HG03571 (cell line): ENCODE measurements around the gene TRMT44.
"Not testable (repeated sequence)": the region's sequence is repeated elsewhere in the genome, so short reads cannot be mapped to it uniquely, and the experiment has no call there.

Source experiments
- ATAC-seq: cut with Tn5 transposase; IDR thresholded peaks from one replicate; pipeline ENCODE4 v1.9.1; 2021; ENCODE audit not compliant: unreplicated experiment

Gene TRMT44

GRCh38 chr4:8491478-8491877 is 50.9 kb downstream of the TRMT44 start:
- not testable (repeated sequence) for ATAC-seq

- no peak for ATAC-seq
Observed at GRCh38 chr4:8492174-8492573, 51.6 kb downstream of the TRMT44 start.

- no peak for ATAC-seq
Observed at GRCh38 chr4:8493484-8493883, 52.9 kb downstream of the TRMT44 start.

GRCh38 chr4:8494218-8494617 is 53.6 kb downstream of the TRMT44 start:
- ATAC-seq, result no peak

GRCh38 chr4:8494983-8495548 is 54.5 kb downstream of the TRMT44 start:
- ATAC-seq, result no peak

DNA sequence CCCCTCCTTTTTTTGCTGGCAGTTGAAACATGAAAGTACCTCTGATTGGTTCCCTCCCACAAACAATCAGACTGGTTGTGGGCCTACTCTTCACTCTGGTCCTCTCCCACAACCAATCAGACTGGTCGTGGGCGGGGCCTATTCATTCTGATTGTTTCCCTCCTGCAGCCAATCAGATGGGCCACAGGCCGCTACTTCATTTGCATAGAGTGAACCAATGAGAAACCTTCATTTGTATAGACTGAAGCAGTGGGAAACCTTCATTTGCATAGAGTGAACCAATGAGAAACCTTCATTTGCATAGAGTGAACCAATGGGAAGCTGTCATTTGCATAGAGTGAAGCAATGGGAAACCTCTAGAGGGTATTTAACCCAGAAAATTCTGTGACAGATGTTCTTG is 55.2 kb downstream of the TRMT44 start:
- ATAC-seq, result no peak

DNA sequence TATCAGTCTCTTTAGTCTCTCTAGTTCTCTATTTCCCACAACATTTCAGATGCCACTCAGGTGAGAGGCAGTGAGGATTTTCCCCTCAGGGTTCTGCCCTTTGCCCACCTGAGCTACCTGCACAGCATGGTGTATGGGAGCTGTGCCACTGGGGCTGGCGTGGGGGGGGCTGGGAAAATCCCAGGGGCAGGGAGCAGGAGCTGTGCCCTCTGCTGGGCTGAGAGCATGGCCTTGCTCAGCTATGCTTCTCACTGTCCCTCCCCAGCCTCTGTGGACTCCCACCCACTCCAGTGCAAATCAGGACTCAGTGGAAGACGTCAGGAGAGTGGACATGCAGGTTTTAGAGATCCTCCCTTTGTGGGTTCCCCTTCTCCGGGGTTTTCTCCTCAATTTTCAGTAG is 57.2 kb downstream of the TRMT44 start:
- no peak for ATAC-seq

GRCh38 chr4:8500966-8501365 is 60.4 kb downstream of the TRMT44 start:
- no peak for ATAC-seq

DNA sequence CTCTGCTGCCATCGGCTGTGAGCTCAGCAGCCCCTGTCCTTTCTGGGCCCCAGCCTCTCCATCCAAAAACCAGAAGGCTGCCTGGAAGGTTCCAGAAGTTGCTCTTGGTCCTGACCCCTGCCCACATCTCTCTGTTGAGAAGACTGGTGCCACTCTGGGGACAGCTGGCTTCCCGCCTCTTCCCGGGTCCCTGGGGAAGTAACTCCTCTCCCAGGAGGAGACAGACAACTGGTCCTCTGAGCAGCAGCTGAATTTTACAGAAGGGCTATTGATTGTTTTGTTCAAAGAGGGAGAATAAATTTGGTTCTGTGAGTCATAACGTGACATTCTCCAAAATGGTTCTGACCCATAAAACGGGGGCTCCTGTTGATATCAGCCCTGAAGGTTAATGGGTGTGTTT is 61.2 kb downstream of the TRMT44 start:
- no peak for ATAC-seq

GRCh38 chr4:8502371-8502770 is 61.8 kb downstream of the TRMT44 start:
- ATAC-seq, result no peak

DNA sequence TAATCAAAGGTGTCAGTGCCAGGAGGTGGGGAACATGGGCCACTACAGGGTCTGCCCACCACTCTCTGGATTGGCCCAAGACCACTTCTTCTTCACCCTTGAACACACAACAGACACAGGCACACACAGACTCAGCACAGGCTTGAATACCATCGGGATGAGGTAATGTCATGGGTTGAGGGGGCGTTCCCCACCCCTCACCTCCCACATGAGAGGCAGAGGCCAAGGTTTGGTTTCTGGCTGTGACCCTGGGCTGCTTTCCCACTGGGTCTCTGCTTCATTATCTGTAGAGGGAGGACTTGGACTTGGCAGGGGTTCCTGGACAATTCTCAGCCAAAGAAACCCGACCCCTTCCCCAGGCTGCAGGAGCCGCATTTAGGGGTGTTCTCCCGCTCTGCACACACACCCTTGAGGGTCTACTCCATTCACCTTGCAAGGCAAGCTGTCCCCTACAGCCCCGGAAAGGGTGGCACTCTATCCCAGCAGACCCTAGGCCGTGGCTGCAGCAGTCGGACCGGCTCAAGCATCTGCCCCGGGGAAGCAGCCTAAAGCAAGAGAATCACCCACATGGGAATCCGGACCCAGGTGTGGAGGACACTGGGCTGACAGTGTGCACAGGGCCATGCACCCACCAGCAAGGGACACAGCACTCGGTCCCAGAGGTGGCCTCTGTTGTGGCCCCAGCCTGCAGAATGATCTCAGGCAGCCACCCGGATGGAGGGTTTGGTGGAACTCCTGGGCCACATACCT is 62.4 kb downstream of the TRMT44 start:
- ATAC-seq, result no peak

- no peak for ATAC-seq
Observed at GRCh38 chr4:8503801-8504200, 63.2 kb downstream of the TRMT44 start.

- no peak for ATAC-seq
Observed at GRCh38 chr4:8504279-8505007, 63.9 kb downstream of the TRMT44 start.

GRCh38 chr4:8505229-8505628 is 64.7 kb downstream of the TRMT44 start:
- ATAC-seq, result no peak

DNA sequence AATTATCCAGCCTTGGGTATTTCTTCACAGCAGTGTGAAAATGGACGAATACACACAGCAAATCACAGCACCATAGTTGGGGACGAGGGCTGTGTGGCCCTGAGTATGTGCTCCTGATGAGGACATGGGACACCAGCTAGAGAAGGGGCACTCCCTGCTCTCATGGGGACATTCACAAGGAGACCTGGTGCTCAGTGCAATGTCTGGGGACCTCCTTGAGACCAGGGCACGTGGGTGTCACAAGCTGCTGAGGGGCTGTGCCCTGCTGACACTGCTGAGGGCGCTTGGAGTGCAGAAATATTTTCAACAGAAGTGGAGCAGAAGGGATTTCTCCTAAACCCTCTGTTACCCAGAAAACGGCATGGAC is 65.4 kb downstream of the TRMT44 start:
- ATAC-seq, result no peak

- no peak for ATAC-seq
Observed at GRCh38 chr4:8506373-8507195, 66.0 kb downstream of the TRMT44 start.

DNA sequence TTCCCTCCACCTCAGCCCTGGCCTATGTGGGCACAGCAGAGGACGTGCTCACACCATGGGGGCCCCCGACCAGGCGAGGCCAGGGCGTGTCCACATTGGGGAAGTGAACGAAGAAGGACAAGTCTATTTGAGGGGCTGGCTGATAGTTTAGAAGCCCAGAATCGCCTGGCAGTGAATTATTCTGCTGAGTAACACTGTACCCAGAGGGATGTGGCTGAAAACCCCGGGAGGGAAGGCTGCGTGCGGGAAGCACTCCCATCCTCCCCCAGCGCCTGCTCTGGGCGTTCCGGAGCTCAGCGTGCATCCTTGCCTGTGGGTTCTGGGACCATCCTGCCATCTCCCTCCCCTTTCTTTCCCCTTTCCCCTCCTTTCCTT is 66.6 kb downstream of the TRMT44 start:
- ATAC-seq, result no peak

- ATAC-seq, result no peak
Observed at GRCh38 chr4:8507624-8508023, 67.0 kb downstream of the TRMT44 start.

- ATAC-seq, result no peak
Observed at GRCh38 chr4:8508266-8508665, 67.7 kb downstream of the TRMT44 start.

DNA sequence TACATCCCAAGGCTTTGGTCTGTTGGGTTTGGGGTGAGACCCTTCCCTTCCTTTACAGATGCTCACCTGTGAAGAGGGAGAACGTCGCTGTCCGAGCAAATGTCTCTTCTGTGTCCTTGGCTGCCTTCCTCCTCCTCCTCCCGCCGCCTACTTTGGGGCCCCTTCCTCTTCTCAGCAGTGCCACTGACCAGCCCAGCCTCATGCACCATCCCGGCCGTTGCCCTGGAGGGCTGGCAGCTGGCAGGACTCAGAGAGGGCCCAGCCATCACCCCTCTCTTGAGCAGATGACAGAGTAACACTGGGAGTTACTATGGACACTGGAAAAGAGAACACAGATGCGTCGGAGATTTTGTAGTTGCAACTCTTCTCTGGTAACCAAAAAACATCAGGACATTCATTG is 68.2 kb downstream of the TRMT44 start:
- no peak for ATAC-seq

GRCh38 chr4:8509311-8509950 is 68.9 kb downstream of the TRMT44 start:
- no peak for ATAC-seq
